A673 (cell line): ENCODE results near the gene ZNF653.

Experiments
- EZH2 ChIP-seq: fragments of 200-600 bp; sonication (generic); IDR thresholded peaks from 2 replicates; pipeline ENCODE4 v1.6.1; 2017; ENCODE audit warnings: borderline replicate concordance, low read depth, mild to moderate bottlenecking, mixed read lengths, antibody characterized with exemption, low read length; ENCODE audit not compliant: poor library complexity, severe bottlenecking
- TF ChIP-seq, protein P1 (sequence below): fragments of 300-800, 200-600 bp; sonication (generic); conservative IDR thresholded peaks from 2 replicates; pipeline ENCODE4 v1.5.1; 2017; ENCODE audit warnings: low read depth, mild to moderate bottlenecking, antibody characterized with exemption, low read length, moderate library complexity, mixed read lengths

DNA sequence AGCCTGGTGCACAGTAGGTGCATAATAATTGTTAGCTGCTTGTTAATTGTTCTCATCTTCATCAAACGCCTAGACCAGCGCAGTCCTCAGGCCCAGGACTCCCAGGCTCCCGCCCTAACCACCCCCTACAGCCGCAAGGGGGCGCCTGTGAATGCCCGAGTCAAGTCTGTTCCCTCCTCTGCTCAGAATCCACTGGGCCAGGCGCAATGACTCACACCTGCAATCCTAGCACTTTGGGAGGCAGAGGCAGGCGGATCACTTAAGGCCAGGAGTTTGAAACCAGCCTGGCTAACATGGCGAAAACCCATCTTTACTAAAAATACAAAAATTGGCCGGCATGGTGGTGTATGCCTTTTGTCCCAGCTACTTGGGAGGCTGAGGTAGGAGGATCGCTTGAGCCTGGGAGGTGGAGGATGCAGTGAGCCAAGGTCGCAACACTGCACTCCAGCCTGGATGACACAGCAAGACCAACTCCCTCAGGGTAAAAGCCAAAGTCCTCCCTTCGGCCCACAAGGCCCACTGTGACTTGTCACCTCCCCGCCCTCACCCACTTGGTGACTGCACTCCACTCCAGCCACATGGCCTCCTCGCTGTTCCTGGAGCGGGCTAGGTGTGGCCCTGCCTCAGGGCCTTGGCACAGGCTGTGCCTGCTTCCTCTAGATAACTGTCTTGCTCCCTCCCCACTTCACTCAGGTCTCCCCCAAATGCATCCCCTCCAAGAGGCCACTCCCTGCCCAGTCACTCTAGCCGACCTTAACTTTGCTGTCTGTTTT lies 9.1 kb downstream of the ZNF653 start:
- TF ChIP-seq, protein P1, sequence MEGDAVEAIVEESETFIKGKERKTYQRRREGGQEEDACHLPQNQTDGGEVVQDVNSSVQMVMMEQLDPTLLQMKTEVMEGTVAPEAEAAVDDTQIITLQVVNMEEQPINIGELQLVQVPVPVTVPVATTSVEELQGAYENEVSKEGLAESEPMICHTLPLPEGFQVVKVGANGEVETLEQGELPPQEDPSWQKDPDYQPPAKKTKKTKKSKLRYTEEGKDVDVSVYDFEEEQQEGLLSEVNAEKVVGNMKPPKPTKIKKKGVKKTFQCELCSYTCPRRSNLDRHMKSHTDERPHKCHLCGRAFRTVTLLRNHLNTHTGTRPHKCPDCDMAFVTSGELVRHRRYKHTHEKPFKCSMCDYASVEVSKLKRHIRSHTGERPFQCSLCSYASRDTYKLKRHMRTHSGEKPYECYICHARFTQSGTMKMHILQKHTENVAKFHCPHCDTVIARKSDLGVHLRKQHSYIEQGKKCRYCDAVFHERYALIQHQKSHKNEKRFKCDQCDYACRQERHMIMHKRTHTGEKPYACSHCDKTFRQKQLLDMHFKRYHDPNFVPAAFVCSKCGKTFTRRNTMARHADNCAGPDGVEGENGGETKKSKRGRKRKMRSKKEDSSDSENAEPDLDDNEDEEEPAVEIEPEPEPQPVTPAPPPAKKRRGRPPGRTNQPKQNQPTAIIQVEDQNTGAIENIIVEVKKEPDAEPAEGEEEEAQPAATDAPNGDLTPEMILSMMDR, result peak; percentile 87
- TF ChIP-seq EZH2, result no peak
